GM23338 (cell line): Measurements from ENCODE around the gene AIMP2. TPM values are rescaled to one million over a fixed set of nuclear protein-coding genes. Genes with fewer than 3 reads are reported as not detected.
"Not testable (repeated sequence)": the region's sequence is repeated elsewhere in the genome, so short reads cannot be mapped to it uniquely, and the experiment has no call there.

ENCODE experiments used
- ATAC-seq: fragments of 200-7000 bp; cut with Tn5 transposase; 3 replicates; pipeline ENCODE4 v1.9.1; 2020
- DNase-seq: peaks from one replicate; pipeline ENCODE4 v3.0.0-alpha.2; 2015; ENCODE audit warnings: low spot score
- H2AFZ ChIP-seq: fragments of 200-600 bp; sonication (generic); 2 replicates; pipeline ENCODE4 v1.8.0; 2016; ENCODE audit warnings: antibody characterized with exemption, mild to moderate bottlenecking, moderate library complexity
- H3F3A ChIP-seq: fragments of 200-600 bp; sonication (generic); replicated peaks from 2 replicates; pipeline ENCODE4 v1.8.0; 2017; ENCODE audit warnings: antibody characterized with exemption, mixed run types, low read depth
- H3K27ac ChIP-seq: fragments of 200-600 bp; sonication (generic); 2 replicates; pipeline ENCODE4 v1.6.1; 2016; ENCODE audit warnings: low read depth
- H3K27me3 ChIP-seq: fragments of 200-600 bp; sonication (generic); 2 replicates; pipeline ENCODE4 v1.8.0; 2016; ENCODE audit warnings: mild to moderate bottlenecking, mixed run types, moderate library complexity; ENCODE audit not compliant: insufficient read depth
- H3K36me3 ChIP-seq: fragments of 200-600 bp; sonication (generic); 2 replicates; pipeline ENCODE4 v1.8.0; 2016; ENCODE audit warnings: mild to moderate bottlenecking; ENCODE audit not compliant: insufficient read depth
- H3K4me1 ChIP-seq: fragments of 200-600 bp; sonication (generic); 2 replicates; pipeline ENCODE4 v1.8.0; 2016; ENCODE audit warnings: mild to moderate bottlenecking, moderate library complexity; ENCODE audit not compliant: insufficient read depth
- H3K4me2 ChIP-seq: fragments of 200-600 bp; sonication (generic); 2 replicates; pipeline ENCODE4 v1.7.1; 2017; ENCODE audit warnings: mixed run types
- H3K4me3 ChIP-seq: fragments of 200-600 bp; sonication (generic); 2 replicates; pipeline ENCODE4 v1.6.1; 2016; ENCODE audit warnings: mixed run types
- H3K79me2 ChIP-seq: fragments of 200-600 bp; sonication (generic); replicated peaks from 2 replicates; pipeline ENCODE4 v1.8.0; 2017; ENCODE audit warnings: mild to moderate bottlenecking; ENCODE audit not compliant: insufficient read depth
- H3K9me2 ChIP-seq: fragments of 200-600 bp; sonication (generic); 2 replicates; pipeline ENCODE4 v1.8.0; 2017; ENCODE audit not compliant: insufficient read depth
- H4K20me1 ChIP-seq: fragments of 200-600 bp; sonication (generic); replicated peaks from 2 replicates; pipeline ENCODE4 v1.8.0; 2017; ENCODE audit warnings: mild to moderate bottlenecking; ENCODE audit not compliant: insufficient read depth
- H3K27ac Mint-ChIP-seq: 2 replicates; pipeline ENCODE4 v1.8.0; 2020; ENCODE audit warnings: inconsistent platforms, mild to moderate bottlenecking, moderate library complexity, mixed read lengths
- H3K27me3 Mint-ChIP-seq: 3 replicates; pipeline ENCODE4 v1.8.0; 2022; ENCODE audit warnings: low read depth, mild to moderate bottlenecking, moderate library complexity, mixed read lengths, inconsistent platforms; ENCODE audit not compliant: insufficient read depth, poor library complexity
- H3K36me3 Mint-ChIP-seq: 3 replicates; pipeline ENCODE4 v1.8.0; 2021; ENCODE audit warnings: low read depth, mild to moderate bottlenecking, inconsistent platforms, moderate library complexity, mixed read lengths
- H3K4me1 Mint-ChIP-seq: 3 replicates; pipeline ENCODE4 v1.8.0; 2020; ENCODE audit warnings: mild to moderate bottlenecking, inconsistent platforms, mixed read lengths
- H3K4me3 Mint-ChIP-seq: 3 replicates; pipeline ENCODE4 v1.8.0; 2021; ENCODE audit warnings: moderate library complexity, mild to moderate bottlenecking, inconsistent platforms, mixed read lengths
- H3K9me3 Mint-ChIP-seq: 3 replicates; pipeline ENCODE4 v1.8.0; 2020; ENCODE audit warnings: moderate library complexity, mild to moderate bottlenecking, inconsistent platforms, mixed read lengths
- polyA plus RNA-seq: library from polyadenylated mRNA; unstranded; fragments of >200 nt; fragmentation: Nextera tagmentation; extraction: Ambion mirVana; gene quantifications from 2 replicates; pipeline ENCODE4 v1.2.1, GENCODE V29; 2016
- total RNA-seq: library from RNA; depleted of rRNA; stranded (reverse); fragments of >200 nt; shearing (Covaris generic); gene quantifications from 2 replicates; pipeline ENCODE4 v1.2.3, GENCODE V29; 2014

Gene AIMP2
- total and polyA plus RNA-seq, 2 experiments from 2014 or later: 86.6 to 113 TPM

DNA sequence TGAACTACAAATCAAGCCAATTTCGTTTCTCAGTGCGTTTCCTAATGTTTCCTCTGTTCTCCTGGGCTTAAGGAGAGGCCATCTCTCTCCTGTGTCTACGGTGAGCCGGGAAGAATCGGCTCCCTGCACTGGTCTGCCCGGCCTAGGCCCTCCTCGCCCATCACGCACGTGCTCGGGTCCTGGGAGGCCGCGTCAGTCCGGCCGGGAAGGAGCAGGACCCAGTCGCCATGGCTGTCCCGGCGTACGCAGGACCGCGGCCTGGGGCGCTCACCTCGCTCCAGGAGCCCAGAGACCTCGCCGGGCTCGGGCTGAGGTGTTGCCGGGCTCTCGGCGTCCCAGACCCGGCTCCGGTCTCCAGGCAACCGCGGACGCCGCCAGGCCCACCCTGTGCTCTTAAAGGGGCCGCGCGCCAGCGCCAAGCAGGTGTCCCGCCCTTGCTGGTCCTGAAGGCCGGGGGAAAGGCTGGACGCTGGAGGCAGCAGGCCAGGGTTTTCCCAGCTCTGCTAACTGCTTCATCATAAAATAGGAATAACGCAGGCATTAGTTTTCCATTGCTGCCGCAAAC is 38.6 kb upstream of the AIMP2 start, which contains the start of gene RSPH10B:
TSS of gene RSPH10B (minus strand) at position 343 of the 565 bp plus-strand sequence. CDS start 3,573 bp downstream, outside the sequence.
- H3K27ac Mint-ChIP-seq, H3K79me2 ChIP-seq, H4K20me1 ChIP-seq, H3F3A ChIP-seq, H3K4me1 Mint-ChIP-seq, H3K9me2 ChIP-seq, H3K27ac ChIP-seq, H3K4me2 ChIP-seq, H3K27me3 ChIP-seq, H3K27me3 Mint-ChIP-seq, H3K9me3 Mint-ChIP-seq, H2AFZ ChIP-seq, H3K4me3 Mint-ChIP-seq, H3K36me3 ChIP-seq, H3K36me3 Mint-ChIP-seq, H3K4me1 ChIP-seq: not testable (repeated sequence)
- H3K4me3 ChIP-seq: peak within 1 kb of the TSS; percentile 45; the same call in 1 of the 2 replicates
- peak; percentile 4 for DNase-seq
- ATAC-seq: peak; percentile 98

DNA sequence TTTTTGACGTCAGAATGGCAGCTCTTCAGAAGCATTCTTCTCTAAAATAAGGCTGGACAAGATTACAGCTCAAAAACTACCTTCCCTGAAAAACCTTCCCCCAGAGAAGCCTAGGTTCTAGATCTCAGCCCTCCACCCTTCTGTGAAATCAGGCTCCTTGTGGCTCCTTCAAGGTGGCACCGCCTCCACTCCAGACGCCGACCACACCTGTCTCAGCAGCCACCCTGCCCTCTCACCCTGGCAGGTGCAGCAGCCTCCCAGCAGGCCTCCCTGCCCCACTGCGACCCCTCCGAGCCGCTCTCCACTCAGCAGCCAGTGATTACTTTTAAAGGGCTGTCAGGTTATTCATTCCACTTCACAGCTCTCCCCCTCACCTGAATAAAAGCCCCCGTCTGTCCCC is 35.5 kb upstream of the AIMP2 start:
- not testable (repeated sequence) for H3K27me3 ChIP-seq, H4K20me1 ChIP-seq, DNase-seq, H3F3A ChIP-seq, H3K36me3 ChIP-seq, H3K4me2 ChIP-seq, H3K4me3 Mint-ChIP-seq, H3K27ac ChIP-seq, H3K79me2 ChIP-seq, H3K27ac Mint-ChIP-seq, H3K4me3 ChIP-seq, H3K27me3 Mint-ChIP-seq, H3K4me1 Mint-ChIP-seq, H3K9me3 Mint-ChIP-seq, H2AFZ ChIP-seq, ATAC-seq, H3K4me1 ChIP-seq, H3K9me2 ChIP-seq, H3K36me3 Mint-ChIP-seq

DNA sequence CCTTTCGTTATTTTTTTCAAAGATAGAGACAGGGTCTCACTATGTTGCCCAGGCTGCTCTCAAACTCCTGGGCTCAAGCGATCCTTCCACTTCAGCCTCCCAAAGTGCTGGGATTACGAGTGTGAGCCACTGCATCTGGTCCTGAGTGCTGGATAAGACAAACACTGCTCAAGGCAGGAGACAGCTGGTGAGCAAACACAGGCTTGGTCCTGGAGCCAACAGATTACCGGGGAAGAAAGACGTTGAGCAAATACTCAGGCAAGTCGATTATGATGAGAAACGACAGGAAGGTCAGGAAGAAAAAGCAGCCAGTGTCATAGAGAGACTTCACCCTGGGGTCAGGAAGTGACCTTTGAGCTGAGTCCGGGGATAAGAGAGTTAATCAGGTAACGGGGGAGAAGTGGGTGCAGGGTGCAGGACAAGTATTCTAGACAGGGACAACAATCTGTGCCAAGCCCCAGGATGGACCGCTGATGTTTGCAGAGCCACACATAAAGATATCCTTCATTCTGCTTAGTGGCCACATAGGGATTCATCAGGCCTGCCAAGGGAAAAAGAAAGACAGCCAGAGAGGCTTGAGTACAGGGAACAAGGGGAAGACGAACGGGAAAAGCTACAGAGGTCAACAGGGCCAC is 29.3 kb upstream of the AIMP2 start:
- H3F3A ChIP-seq, H3K9me2 ChIP-seq, H3K36me3 ChIP-seq, H3K4me3 ChIP-seq, H3K9me3 Mint-ChIP-seq, H2AFZ ChIP-seq, H3K27ac Mint-ChIP-seq, H3K27me3 ChIP-seq, H3K4me1 ChIP-seq, H4K20me1 ChIP-seq, ATAC-seq, H3K4me3 Mint-ChIP-seq, H3K27ac ChIP-seq, H3K27me3 Mint-ChIP-seq, H3K4me2 ChIP-seq, H3K4me1 Mint-ChIP-seq, DNase-seq, H3K79me2 ChIP-seq: not testable (repeated sequence)
- H3K36me3 Mint-ChIP-seq: peaks cover 24% of the 10 kb centered on the region

DNA sequence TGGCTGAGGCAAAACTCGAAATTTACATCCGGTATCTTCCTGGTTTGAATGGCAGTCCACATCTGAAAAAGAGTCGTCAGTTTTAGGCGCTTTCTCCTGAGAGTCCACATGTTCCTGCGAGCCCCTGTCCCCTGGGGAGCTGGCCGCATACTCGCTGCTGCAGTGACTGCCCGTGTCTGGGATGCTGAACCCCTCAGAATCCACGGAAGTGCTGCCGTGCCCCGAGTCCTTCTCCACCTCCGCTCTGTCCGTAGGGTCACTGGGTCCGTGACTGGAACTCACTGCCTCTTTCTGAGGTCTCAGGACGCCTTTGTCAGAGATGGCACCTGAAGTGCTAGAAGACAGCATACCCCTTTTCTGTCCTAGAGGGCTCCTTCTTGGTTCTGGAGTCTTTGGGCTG is 22.0 kb upstream of the AIMP2 start:
- H3K4me1 Mint-ChIP-seq, H3K9me2 ChIP-seq, H4K20me1 ChIP-seq, H3K4me3 ChIP-seq, H3K27me3 ChIP-seq, DNase-seq, H3K4me2 ChIP-seq, ATAC-seq, H3K27ac ChIP-seq, H3K27ac Mint-ChIP-seq, H3K4me1 ChIP-seq, H3K79me2 ChIP-seq, H3K9me3 Mint-ChIP-seq, H3K4me3 Mint-ChIP-seq, H3K27me3 Mint-ChIP-seq, H3F3A ChIP-seq, H2AFZ ChIP-seq: not testable (repeated sequence)
- peaks cover 49% of the 10 kb centered on the region for H3K36me3 Mint-ChIP-seq
- peaks cover 12% of the 10 kb centered on the region for H3K36me3 ChIP-seq
